IMR-90 (cell line): ENCODE results near the gene AP4B1. TPM values are rescaled to one million over a fixed set of nuclear protein-coding genes. Genes with fewer than 3 reads are reported as not detected.

Experiments used
- ATAC-seq: fragments of 200-7000 bp; cut with Tn5 transposase; 2 replicates; pipeline ENCODE4 v1.9.1; 2020; ENCODE audit warnings: low read depth, mild to moderate bottlenecking, moderate library complexity
- BruUV-seq: library from RNA; stranded (reverse); fragments of 400-500 nt; replicated peaks from 2 replicates; lab custom pipeline; 2021; lab: Mats Ljungman, UMichigan
- CTCF ChIA-PET: fragments of 300-600 bp; formaldehyde crosslinking; extraction: SDS; loops from one replicate; lab custom pipeline; 2021; ENCODE audit warnings: antibody characterized with exemption; lab: Yijun Ruan, JAX
- POLR2A ChIA-PET: fragments of 300-600 bp; sonication (Branson Sonifier 250); formaldehyde crosslinking; loops from one replicate; lab custom pipeline; 2022; ENCODE audit warnings: antibody characterized with exemption; ENCODE audit not compliant: unreplicated experiment; lab: Charles Lee
- DNase-seq: peaks from one replicate; pipeline ENCODE4 v3.0.0; 2013
- H2AFZ ChIP-seq: replicated peaks from 2 replicates; pipeline ENCODE3; 2013; ENCODE audit warnings: low read length, mild to moderate bottlenecking; ENCODE audit not compliant: poor library complexity
- H2AK5ac ChIP-seq: 2 replicates; pipeline ENCODE4 v1.6.1; 2013; ENCODE audit warnings: low read depth, low read length, inconsistent platforms
- H2AK9ac ChIP-seq: replicated peaks from 2 replicates; pipeline ENCODE3; 2013; ENCODE audit warnings: mild to moderate bottlenecking, low read depth, low read length, moderate library complexity; ENCODE audit not compliant: poor library complexity
- H2BK120ac ChIP-seq: 2 replicates; pipeline ENCODE4 v1.6.1; 2013; ENCODE audit warnings: low read depth, low read length, inconsistent platforms
- H2BK15ac ChIP-seq: 3 replicates; pipeline ENCODE4 v1.6.1; 2013; ENCODE audit warnings: low read depth, low read length, inconsistent platforms
- H2BK20ac ChIP-seq: 2 replicates; pipeline ENCODE4 v1.6.1; 2013; ENCODE audit warnings: low read depth, mild to moderate bottlenecking, inconsistent platforms, low read length, moderate library complexity
- H2BK5ac ChIP-seq: 2 replicates; pipeline ENCODE4 v1.6.1; 2013; ENCODE audit warnings: mild to moderate bottlenecking, low read depth, low read length, inconsistent platforms; ENCODE audit not compliant: poor library complexity, severe bottlenecking
- H3K14ac ChIP-seq: replicated peaks from 2 replicates; pipeline ENCODE4 v1.6.1; 2013; ENCODE audit warnings: low read depth, low read length, inconsistent platforms
- H3K18ac ChIP-seq: 2 replicates; pipeline ENCODE4 v1.6.1; 2013; ENCODE audit warnings: low read depth, low read length, control low read depth
- H3K23ac ChIP-seq: 2 replicates; pipeline ENCODE4 v1.6.1; 2013; ENCODE audit warnings: low read depth, low read length, inconsistent platforms
- H3K27ac ChIP-seq: 2 replicates; pipeline ENCODE4 v1.5.1; 2013; ENCODE audit warnings: mild to moderate bottlenecking, control low read depth, low read length; ENCODE audit not compliant: insufficient read depth
- H3K27me3 ChIP-seq: 2 replicates; pipeline ENCODE4 v1.6.1; 2013; ENCODE audit warnings: low read length; ENCODE audit not compliant: control insufficient read depth, insufficient read depth
- H3K36me3 ChIP-seq: 2 replicates; pipeline ENCODE4 v1.6.1; 2013; ENCODE audit warnings: low read length, mixed read lengths; ENCODE audit not compliant: control insufficient read depth, insufficient read depth
- H3K4ac ChIP-seq: 2 replicates; pipeline ENCODE4 v1.6.1; 2013; ENCODE audit warnings: low read depth, low read length, inconsistent platforms
- H3K4me1 ChIP-seq: 2 replicates; pipeline ENCODE4 v1.6.1; 2013; ENCODE audit warnings: low read length, mixed read lengths; ENCODE audit not compliant: control insufficient read depth, insufficient read depth
- H3K4me2 ChIP-seq: 2 replicates; pipeline ENCODE4 v1.6.1; 2013; ENCODE audit warnings: low read depth, mild to moderate bottlenecking, control low read depth, low read length, moderate library complexity
- H3K4me3 ChIP-seq: 2 replicates; pipeline ENCODE4 v1.5.1; 2013; ENCODE audit warnings: low read depth, mild to moderate bottlenecking, control low read depth, low read length, moderate library complexity; ENCODE audit not compliant: insufficient read depth
- H3K56ac ChIP-seq: 2 replicates; pipeline ENCODE4 v1.6.1; 2013; ENCODE audit warnings: low read length, inconsistent platforms; ENCODE audit not compliant: insufficient read depth; ENCODE audit errors: extremely low read depth
- H3K79me1 ChIP-seq, 2 experiments: 2 replicates each; pipeline ENCODE4 v1.6.1; 2013; ENCODE audit warnings: low read length in 2 of 2, inconsistent platforms in 1 of 2, low read depth in 1 of 2
- H3K9ac ChIP-seq: 2 replicates; pipeline ENCODE4 v1.6.1; 2013; ENCODE audit warnings: low read depth, low read length, control low read depth
- H3K9me1 ChIP-seq: 2 replicates; pipeline ENCODE4 v1.6.1; 2013; ENCODE audit warnings: low read length, inconsistent platforms; ENCODE audit not compliant: insufficient read depth
- H3K9me3 ChIP-seq: 2 replicates; pipeline ENCODE4 v1.6.1; 2013; ENCODE audit warnings: low read length; ENCODE audit not compliant: control insufficient read depth, insufficient read depth
- H4K20me1 ChIP-seq: 2 replicates; pipeline ENCODE4 v1.6.1; 2013; ENCODE audit warnings: low read length, inconsistent platforms; ENCODE audit not compliant: insufficient read depth
- H4K5ac ChIP-seq: 2 replicates; pipeline ENCODE4 v1.6.1; 2013; ENCODE audit warnings: mild to moderate bottlenecking, low read depth, low read length, control low read depth
- H4K8ac ChIP-seq, 2 experiments: 2 replicates each; pipeline ENCODE4 v1.6.1; 2013; ENCODE audit warnings: low read depth in 2 of 2, low read length in 2 of 2, control low read depth in 1 of 2, inconsistent platforms in 1 of 2
- H4K91ac ChIP-seq: 2 replicates; pipeline ENCODE4 v1.6.1; 2013; ENCODE audit warnings: low read depth, low read length, inconsistent platforms; ENCODE audit not compliant: insufficient read depth
- BHLHE40 ChIP-seq: fragments of 150-350 bp; IDR thresholded peaks from 2 replicates; pipeline ENCODE4 v1.6.1; 2016; ENCODE audit warnings: mild to moderate bottlenecking, low read depth, low read length
- NFE2L2 ChIP-seq: fragments of 150-350 bp; IDR thresholded peaks from 2 replicates; pipeline ENCODE4 v1.6.1; 2016; ENCODE audit warnings: low read depth, mild to moderate bottlenecking, low read length
- WGBS, 2 experiments: methylation state at CpG; one replicate each; pipeline versions ENCODE4 v1.1.5 to v1.1.7; 2013; ENCODE audit warnings: missing lambda C conversion rate in 2 of 2; ENCODE audit not compliant: insufficient read length in 1 of 2; ENCODE audit errors: extremely low coverage in 2 of 2; 5-methylcytosine and 5-hydroxymethylcytosine counted together
- dilution Hi-C: fragments of 300-500 bp; cut with HindIII; formaldehyde crosslinking; loops from one replicate; pipeline ENCODE4 v1.14.3; 2018; ENCODE audit warnings: low sequenced_read_pairs; ENCODE audit not compliant: unreplicated experiment
- in situ Hi-C: fragments of 300-500 bp; cut with MboI; formaldehyde crosslinking; loops from 3 replicates; pipeline ENCODE4 v1.14.3; 2019; ENCODE audit warnings: low sequenced_read_pairs, inconsistent platforms, mixed read lengths
- intact Hi-C: fragments of 100-400 bp; cut with micrococcal nuclease; formaldehyde crosslinking; loops from 2 replicates; pipeline ENCODE4 v1.10.0; 2022
- polyA plus RNA-seq, 3 experiments: library from polyadenylated mRNA; depleted of rRNA; stranded (reverse); fragments of >200 nt; gene quantifications; 2 replicates each; pipeline ENCODE4 v1.2.3, GENCODE V29; 2012; ENCODE audit warnings: low replicate concordance in 1 of 3
- total RNA-seq: library from RNA; depleted of rRNA; stranded (reverse); fragments of >200 nt; gene quantifications from 2 replicates; pipeline ENCODE4 v1.2.3, GENCODE V29; 2012

Gene AP4B1
- total and polyA plus RNA-seq, 2 of the 4 experiments (the other 2 are of a cell fraction), result 15.6 to 18.1 TPM

- Histone ChIP-seq H3K36me3 (peaks cover 6% of the 10 kb centered on the region; the same call in 1 of the 2 replicates), H3K18ac (no peak overlapping the region), H2BK15ac (no peak overlapping the region), H3K23ac (no peak overlapping the region; the same call in 1 of the 2 replicates), H3K4me2 (0 out of 2 replicates have a peak overlapping the region, but pooled peaks have one; percentile 5), H3K79me1 (peaks cover 29 to 51% of the 10 kb centered on the region in 2 experiments), H2AK5ac (no peak overlapping the region), H2BK5ac (no peak overlapping the region), H3K4ac (no peak overlapping the region), H4K20me1 (peaks cover 14% of the 10 kb centered on the region; the same call in 1 of the 2 replicates), H2AFZ (no peak overlapping the region), H3K27me3 (no peaks in the 10 kb centered on the region), H3K9me1 (peaks cover 3% of the 10 kb centered on the region; the same call in 1 of the 2 replicates), H3K9me3 (no peaks in the 10 kb centered on the region), H3K27ac (no peak overlapping the region), H3K56ac (no peak overlapping the region), H3K4me3 (no peak overlapping the region), H3K4me1 (peaks cover 7% of the 10 kb centered on the region), H3K14ac (peak overlapping the region; percentile 24; the same call in 1 of the 2 replicates), H2BK20ac (no peak overlapping the region), H3K9ac (no peak overlapping the region; the same call in 1 of the 2 replicates), H2AK9ac (no peak overlapping the region), H4K8ac (no peak overlapping the region), H2BK120ac (no peak overlapping the region), H4K5ac (no peak overlapping the region), H4K91ac (no peak overlapping the region)
- peak; percentile 22 for DNase-seq
- ATAC-seq, result peak; percentile 61
- POLR2A ChIA-PET, result no interaction called here
- no peak for TF ChIP-seq NFE2L2
- TF ChIP-seq BHLHE40, result no peak
- WGBS, 2 experiments, result no CpG with 5 or more reads among the region's 3 CpGs
- CTCF ChIA-PET, result interaction anchor here (1.2 kb wide), 1 partner anchor 11 kb away, joined by 3 read pairs; no protein-coding TSS in a partner anchor
- intact Hi-C loops (loop anchor here (5.0 kb wide), 1 partner anchor 110 kb away; no protein-coding TSS in a partner anchor), in situ Hi-C loops (no loop called here), dilution Hi-C loops (no loop called here)
- BruUV-seq, result no TSS peak
Observed at GRCh38 chr1:113946678-113947387, 42.2 kb upstream of the AP4B1 start.
